Thoracic aorta (tissue), 2 donors: ENCODE results near the gene PIEZO2. TPM values are rescaled to one million over a fixed set of nuclear protein-coding genes. Genes with fewer than 3 reads are reported as not detected.

Experiments used
- ATAC-seq: fragments of 150-250 bp; one replicate; pipeline ENCODE4 v1.8.0; 2017; ENCODE audit warnings: low read depth; ENCODE audit not compliant: insufficient number of reproducible peaks, low FRiP score
- DNase-seq: peaks from one replicate; pipeline ENCODE4 v3.0.0-alpha.2; 2020; ENCODE audit warnings: low spot score
- H3K27ac ChIP-seq, 2 donors: fragments of 200-600 bp; sonication (generic); 1 replicate in 1 of 2; 2 replicates in 1 of 2; pipeline ENCODE4 v1.5.1; 2016; ENCODE audit warnings: mild to moderate bottlenecking in 2 of 2, moderate library complexity in 2 of 2
- H3K27me3 ChIP-seq: fragments of 200-600 bp; sonication (generic); replicated peaks from 2 replicates; pipeline ENCODE4 v1.6.0; 2016; ENCODE audit warnings: mild to moderate bottlenecking; ENCODE audit not compliant: insufficient read depth
- H3K36me3 ChIP-seq: fragments of 200-600 bp; sonication (generic); one replicate; pipeline ENCODE4 v1.5.1; 2016
- H3K4me1 ChIP-seq, 2 donors: fragments of 200-600 bp; sonication (generic); 1 replicate in 1 of 2; 2 replicates in 1 of 2; pipeline versions ENCODE4 v1.5.1 to v1.6.0; 2016; ENCODE audit warnings: low read depth in 2 of 2, mild to moderate bottlenecking in 1 of 2; ENCODE audit not compliant: control insufficient read depth in 1 of 2
- H3K4me3 ChIP-seq: fragments of 200-600 bp; sonication (generic); 2 replicates; pipeline ENCODE4 v1.5.1; 2016; ENCODE audit warnings: mild to moderate bottlenecking
- H3K9me3 ChIP-seq: fragments of 200-600 bp; sonication (generic); 2 replicates; pipeline ENCODE4 v1.5.1; 2016
- total RNA-seq, 2 donors: library from RNA; depleted of rRNA; stranded (reverse); fragments of >200 nt; gene quantifications; one replicate each; pipeline versions ENCODE4 v1.1.0 to v1.2.3, GENCODE V29; 2016
- TF ChIP-seq, protein P1 (sequence below): fragments of 200-600 bp; sonication (generic); IDR thresholded peaks from one replicate; pipeline ENCODE4 v1.5.1; 2019; ENCODE audit warnings: antibody characterized with exemption

Gene PIEZO2
- total RNA-seq, 2 donors from 2014 or later = 8.3 to 10.3 TPM

DNA sequence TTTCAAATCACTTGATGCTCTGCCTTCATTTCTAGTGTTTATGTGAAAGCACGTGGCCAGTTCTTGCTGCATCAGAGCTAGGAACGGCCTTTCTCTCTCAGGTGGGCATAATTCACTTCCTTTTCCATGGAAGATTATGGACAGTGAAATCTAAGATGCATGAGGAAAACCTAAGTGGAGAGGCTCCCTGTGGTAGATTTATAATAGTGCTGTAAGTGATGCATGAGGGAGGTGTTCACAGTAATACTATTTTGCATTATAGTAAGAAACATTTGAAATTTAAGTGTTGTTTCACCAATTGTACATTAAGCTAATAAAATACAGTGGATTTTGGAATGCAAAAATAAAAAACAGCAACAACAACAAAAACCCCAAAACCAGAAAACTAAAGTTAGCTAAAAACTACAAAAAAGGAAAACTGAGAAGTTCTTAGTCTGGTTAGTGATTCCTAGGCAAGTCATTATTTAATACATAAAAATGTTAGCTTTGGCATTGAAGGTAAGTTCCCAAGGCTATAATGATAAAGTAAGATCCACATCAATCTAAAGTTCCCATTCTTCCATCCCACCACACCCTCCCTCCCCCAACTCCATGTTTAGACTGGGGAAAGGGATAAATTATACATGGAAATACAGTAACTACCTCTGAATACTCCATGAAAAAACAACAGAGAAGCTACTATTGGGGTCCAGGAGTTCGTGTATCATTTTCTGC, 469.7 kb downstream of the PIEZO2 start:
- Histone ChIP-seq H3K4me3 (no peak overlapping the region), H3K27me3 (no peaks in the 10 kb centered on the region), H3K27ac (no peak overlapping the region), H3K36me3 (no peaks in the 10 kb centered on the region), H3K9me3 (no peaks in the 10 kb centered on the region), H3K4me1 (no peaks in the 10 kb centered on the region)
- TF ChIP-seq, protein P1, sequence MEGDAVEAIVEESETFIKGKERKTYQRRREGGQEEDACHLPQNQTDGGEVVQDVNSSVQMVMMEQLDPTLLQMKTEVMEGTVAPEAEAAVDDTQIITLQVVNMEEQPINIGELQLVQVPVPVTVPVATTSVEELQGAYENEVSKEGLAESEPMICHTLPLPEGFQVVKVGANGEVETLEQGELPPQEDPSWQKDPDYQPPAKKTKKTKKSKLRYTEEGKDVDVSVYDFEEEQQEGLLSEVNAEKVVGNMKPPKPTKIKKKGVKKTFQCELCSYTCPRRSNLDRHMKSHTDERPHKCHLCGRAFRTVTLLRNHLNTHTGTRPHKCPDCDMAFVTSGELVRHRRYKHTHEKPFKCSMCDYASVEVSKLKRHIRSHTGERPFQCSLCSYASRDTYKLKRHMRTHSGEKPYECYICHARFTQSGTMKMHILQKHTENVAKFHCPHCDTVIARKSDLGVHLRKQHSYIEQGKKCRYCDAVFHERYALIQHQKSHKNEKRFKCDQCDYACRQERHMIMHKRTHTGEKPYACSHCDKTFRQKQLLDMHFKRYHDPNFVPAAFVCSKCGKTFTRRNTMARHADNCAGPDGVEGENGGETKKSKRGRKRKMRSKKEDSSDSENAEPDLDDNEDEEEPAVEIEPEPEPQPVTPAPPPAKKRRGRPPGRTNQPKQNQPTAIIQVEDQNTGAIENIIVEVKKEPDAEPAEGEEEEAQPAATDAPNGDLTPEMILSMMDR = no peak
- ATAC-seq (no peak), DNase-seq (no peak)

DNA sequence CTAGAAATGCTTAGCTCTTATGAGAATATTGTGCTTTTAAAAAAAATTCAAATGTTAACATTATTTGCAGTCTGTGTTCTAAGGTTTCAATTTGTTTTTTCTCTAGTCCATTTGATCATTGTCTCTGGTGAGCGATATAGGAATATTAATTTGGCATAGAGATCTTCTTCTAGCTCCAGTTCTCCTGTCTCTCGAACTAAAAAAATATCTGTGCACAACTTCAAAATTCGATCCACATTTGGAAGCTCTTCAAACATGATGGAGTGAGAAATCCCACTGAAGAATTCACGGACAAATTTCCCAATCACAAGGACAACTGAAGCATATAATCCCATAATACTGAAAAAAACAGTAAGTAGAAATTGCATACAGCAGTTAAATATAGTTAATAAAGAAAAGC, 477.9 kb downstream of the PIEZO2 start:
- TF ChIP-seq, protein P1 = no peak
- ATAC-seq (no peak), DNase-seq (no peak)
- Histone ChIP-seq H3K36me3 (no peaks in the 10 kb centered on the region), H3K27me3 (no peaks in the 10 kb centered on the region), H3K4me3 (no peak overlapping the region), H3K27ac (no peak overlapping the region), H3K9me3 (no peaks in the 10 kb centered on the region), H3K4me1 (no peaks in the 10 kb centered on the region)

DNA sequence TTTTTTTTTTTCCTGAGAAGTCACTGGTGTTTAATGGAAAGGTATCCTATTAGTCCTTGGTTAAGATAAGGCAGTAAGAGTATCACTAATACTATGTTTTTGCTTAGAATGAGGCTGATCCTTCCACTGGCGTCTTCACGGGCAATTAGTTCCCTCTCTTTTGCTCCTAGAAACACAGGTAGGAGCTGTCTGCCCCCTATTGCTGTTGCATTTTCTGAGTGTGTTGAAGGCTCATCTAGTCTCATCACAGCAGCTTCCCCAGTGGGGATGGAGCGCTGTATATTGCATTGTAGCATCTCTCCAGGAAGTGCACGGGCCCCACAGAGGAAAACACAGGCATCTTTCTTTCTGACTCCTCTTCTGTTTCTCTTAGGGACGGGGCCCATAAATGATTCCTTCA, 478.5 kb downstream of the PIEZO2 start:
- no peaks in the 10 kb centered on the region for H3K9me3 ChIP-seq
- DNase-seq (no peak), ATAC-seq (no peak)
- H3K27ac ChIP-seq = no peak overlapping the region
- H3K4me1 ChIP-seq = no peaks in the 10 kb centered on the region
- TF ChIP-seq, protein P1 = no peak
- H3K36me3 ChIP-seq = no peaks in the 10 kb centered on the region
- H3K27me3 ChIP-seq = no peaks in the 10 kb centered on the region
- no peak overlapping the region for H3K4me3 ChIP-seq

DNA sequence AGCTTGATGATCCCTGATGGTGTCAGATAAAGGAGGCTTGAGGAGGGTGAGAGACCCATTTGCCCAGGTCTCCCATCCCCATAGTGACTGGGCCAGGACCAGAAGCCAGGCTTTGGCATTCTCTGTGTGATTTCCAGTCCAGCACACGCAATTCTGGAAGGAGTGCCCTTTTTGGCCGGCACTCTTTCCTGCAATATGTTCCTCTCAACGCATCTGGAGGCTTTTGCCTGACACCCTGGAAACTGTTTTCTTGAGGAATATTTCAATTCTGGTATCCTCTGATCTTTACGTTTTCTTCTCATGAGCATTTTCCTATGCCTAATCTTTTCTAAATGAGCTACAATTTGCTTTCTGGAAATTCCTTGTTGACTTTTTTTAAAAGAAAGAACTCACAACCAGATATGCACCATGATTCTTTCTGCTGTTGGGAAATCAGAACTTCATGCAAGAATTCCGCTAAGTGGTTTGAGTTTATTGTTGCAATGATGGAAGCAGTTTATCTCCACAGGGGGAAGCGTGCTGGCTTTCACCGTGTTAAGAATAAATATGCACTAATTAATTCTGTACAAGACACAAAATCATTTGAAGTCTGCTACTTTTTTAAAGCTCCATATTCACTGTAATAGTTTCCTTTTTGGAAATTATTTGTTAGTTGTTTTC, 479.8 kb downstream of the PIEZO2 start:
- Histone ChIP-seq H3K36me3 (no peaks in the 10 kb centered on the region), H3K27ac (no peak overlapping the region), H3K9me3 (no peaks in the 10 kb centered on the region), H3K27me3 (no peaks in the 10 kb centered on the region), H3K4me3 (no peak overlapping the region), H3K4me1 (no peaks in the 10 kb centered on the region)
- ATAC-seq (no peak), DNase-seq (no peak)
- TF ChIP-seq, protein P1 = no peak

DNA sequence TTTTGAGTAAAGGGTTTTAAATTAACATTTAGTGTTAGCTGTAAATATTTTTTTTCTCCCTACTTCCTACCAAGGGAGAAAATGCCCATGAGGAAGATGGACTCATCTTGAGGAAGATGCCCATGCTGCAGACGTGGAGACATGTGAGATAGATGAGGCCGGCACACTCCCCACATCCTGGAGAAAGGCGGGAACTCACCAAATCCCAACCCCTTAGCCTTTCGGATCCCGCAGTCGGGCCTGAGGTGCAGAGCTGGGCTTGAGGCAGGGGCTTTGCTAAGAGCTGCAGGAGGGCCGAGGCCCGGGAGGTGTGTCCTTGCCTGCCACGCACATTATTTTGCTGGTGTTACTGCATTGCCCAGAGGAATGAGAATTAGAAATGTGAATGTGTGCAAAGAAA, 485.6 kb downstream of the PIEZO2 start:
- no peaks in the 10 kb centered on the region for H3K36me3 ChIP-seq
- TF ChIP-seq, protein P1 = no peak
- no peaks in the 10 kb centered on the region for H3K9me3 ChIP-seq
- H3K27me3 ChIP-seq = no peaks in the 10 kb centered on the region
- H3K4me3 ChIP-seq = no peak overlapping the region
- no peak for ATAC-seq
- H3K4me1 ChIP-seq = peaks cover 0 to 15% of the 10 kb centered on the region in 2 donors
- H3K27ac ChIP-seq = no peak overlapping the region
- DNase-seq = no peak
